DND-41 (cell line): ENCODE results near the gene EIF1.

Experiments
- EZH2 ChIP-seq: IDR thresholded peaks from 3 replicates; pipeline ENCODE4 v1.6.1; 2012; ENCODE audit warnings: borderline replicate concordance, low read depth, mild to moderate bottlenecking, moderate library complexity, low read length, inconsistent platforms; ENCODE audit not compliant: severe bottlenecking
- TF ChIP-seq, protein P1 (sequence below): IDR thresholded peaks from 2 replicates; pipeline ENCODE4 v1.5.1; 2012; ENCODE audit warnings: borderline replicate concordance, low read length, moderate library complexity, mild to moderate bottlenecking; ENCODE audit not compliant: poor library complexity, severe bottlenecking; ENCODE audit errors: extremely low read depth

- TF ChIP-seq, protein P1, sequence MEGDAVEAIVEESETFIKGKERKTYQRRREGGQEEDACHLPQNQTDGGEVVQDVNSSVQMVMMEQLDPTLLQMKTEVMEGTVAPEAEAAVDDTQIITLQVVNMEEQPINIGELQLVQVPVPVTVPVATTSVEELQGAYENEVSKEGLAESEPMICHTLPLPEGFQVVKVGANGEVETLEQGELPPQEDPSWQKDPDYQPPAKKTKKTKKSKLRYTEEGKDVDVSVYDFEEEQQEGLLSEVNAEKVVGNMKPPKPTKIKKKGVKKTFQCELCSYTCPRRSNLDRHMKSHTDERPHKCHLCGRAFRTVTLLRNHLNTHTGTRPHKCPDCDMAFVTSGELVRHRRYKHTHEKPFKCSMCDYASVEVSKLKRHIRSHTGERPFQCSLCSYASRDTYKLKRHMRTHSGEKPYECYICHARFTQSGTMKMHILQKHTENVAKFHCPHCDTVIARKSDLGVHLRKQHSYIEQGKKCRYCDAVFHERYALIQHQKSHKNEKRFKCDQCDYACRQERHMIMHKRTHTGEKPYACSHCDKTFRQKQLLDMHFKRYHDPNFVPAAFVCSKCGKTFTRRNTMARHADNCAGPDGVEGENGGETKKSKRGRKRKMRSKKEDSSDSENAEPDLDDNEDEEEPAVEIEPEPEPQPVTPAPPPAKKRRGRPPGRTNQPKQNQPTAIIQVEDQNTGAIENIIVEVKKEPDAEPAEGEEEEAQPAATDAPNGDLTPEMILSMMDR, result no peak
- TF ChIP-seq EZH2, result no peak
Observed at GRCh38 chr17:41711669-41712400, 23.1 kb downstream of the EIF1 start, which contains the start of gene GAST.
